Heart right ventricle (tissue), 16 donors: ENCODE measurements around the gene HEATR3. TPM values are rescaled to one million over a fixed set of nuclear protein-coding genes. Genes with fewer than 3 reads are reported as not detected.
A peak's percentile ranks its signal among the peaks of the same experiment; 100 is the strongest.

Source experiments
- ATAC-seq, 8 donors: fragments of 200-7000 bp; cut with Tn5 transposase; one replicate each; pipeline ENCODE4 v1.9.1; 2020; ENCODE audit warnings: mild to moderate bottlenecking in 8 of 8, moderate library complexity in 8 of 8, moderate number of reproducible peaks in 1 of 8
- DNase-seq, 2 donors: peaks; one replicate each; pipeline ENCODE4 v3.0.0-alpha.2; 2020
- H3K27ac ChIP-seq, 10 donors: fragments of 200-600 bp; sonication (generic) in 2 of 10; one replicate each; pipeline versions ENCODE4 v1.5.0 to v1.8.0; 2020 to 2022; ENCODE audit warnings: mild to moderate bottlenecking in 3 of 10
- H3K27me3 ChIP-seq, 7 donors: fragments of 200-600 bp; one replicate each; pipeline ENCODE4 v1.8.0; 2021 to 2022; ENCODE audit warnings: mild to moderate bottlenecking in 2 of 7
- H3K36me3 ChIP-seq, 9 donors: fragments of 200-600 bp; sonication (generic) in 1 of 9; one replicate each; pipeline versions ENCODE4 v1.5.0 to v1.8.0; 2020 to 2022; ENCODE audit warnings: mild to moderate bottlenecking in 2 of 9
- H3K4me1 ChIP-seq, 9 donors: fragments of 200-600 bp; sonication (generic) in 1 of 9; one replicate each; pipeline versions ENCODE4 v1.5.0 to v1.8.0; 2020 to 2022; ENCODE audit warnings: mild to moderate bottlenecking in 4 of 9
- H3K4me3 ChIP-seq, 10 donors: fragments of 200-600 bp; sonication (generic) in 2 of 10; one replicate each; pipeline versions ENCODE4 v1.5.0 to v1.8.0; 2020 to 2022; ENCODE audit warnings: mild to moderate bottlenecking in 7 of 10, moderate library complexity in 2 of 10
- H3K9me3 ChIP-seq, 11 donors: fragments of 200-600 bp in 10 of 11; sonication (generic) in 2 of 11; one replicate each; pipeline versions ENCODE4 v1.5.0 to v1.8.0; 2013 to 2022; ENCODE audit warnings: mild to moderate bottlenecking in 2 of 11, control low read depth in 1 of 11, moderate library complexity in 1 of 11
- WGBS, 2 donors: extraction: QIAGEN DNeasy Blood & Tissue Kit; methylation state at CpG; one replicate each; pipeline ENCODE4 v1.1.7; 2013; ENCODE audit warnings: inconsistent platforms in 1 of 2; 5-methylcytosine and 5-hydroxymethylcytosine counted together
- intact Hi-C, 10 donors: fragments of 100-400 bp; cut with DNase I; formaldehyde crosslinking; loops; one replicate each; pipeline versions ENCODE4 v1.11.1 to v1.14.2; 2022
- polyA plus RNA-seq, 2 donors: library from polyadenylated mRNA; stranded (reverse); fragments of 200-250 nt; gene quantifications; one replicate each; pipeline ENCODE4 v1.2.3, GENCODE V29; 2013
- total RNA-seq, 10 donors: library from RNA; stranded (reverse); fragmentation: NEBNext Ultra II Directional in 3 of 10; extraction: Animal tissue kit (Norgen Biotek cat#: 25700) in 3 of 10; gene quantifications; one replicate each; pipeline versions ENCODE4 v1.2.1 to v1.2.4, GENCODE V29; 2021 to 2023
- TF ChIP-seq, protein P1 (sequence below), 9 donors: fragments of 200-600 bp; sonication (generic) in 2 of 9; IDR thresholded peaks; one replicate each; pipeline versions ENCODE4 v1.5.0 to v1.8.0; 2021 to 2022; ENCODE audit warnings: antibody characterized with exemption in 9 of 9, mild to moderate bottlenecking in 5 of 9, moderate library complexity in 1 of 9
- donor health status: Arrhythmogenic right ventricular cardiomyopathy.
- donor health status: ischemic (EF 13 %, LVEDD 7.1; RV severe dilation, severe dysfunction).
- donor health status: healthy with polysubstance abuse.
- donor health status: DM: no; HTN: yes; CAD: no.
- donor health status: DM: no; HTN: no; CAD: no.
- donor health status: ischemic (EF 25% LVEDD 6.9; RV normal size, moderate dysfunction).
- donor health status: ischemic (EF 25% LVEDD 5.7; RV mildly dilated, moderate dysfunction).
- donor health status: healthy.
- donor health status: DM: yes; HTN: yes; CAD: no.
- donor health status: Ischemic cardiomyopathy.
- donor health status: ischemic (EF 35%, LVEDD 5.7; RV mildly dilated, moderate dysfunction).
- donor health status: nonischemic (EF 11% LVEDD 7.7; RV severe dilation, severe dysfunction).
- donor health status: DM: yes; HTN: yes; CAD: no.
- donor health status: PGD.
- donor health status: ischemic (EF 29% LVEDD 5.4; RV normal size, mild dysfunction).
- donor health status: nonischemic (EF 23%, LVEDD 6.1; RV moderate dilation, normal function).

The HEATR3 gene
- total and polyA plus RNA-seq, 12 donors = 3.8 to 15.8 (median 10.3) TPM

DNA sequence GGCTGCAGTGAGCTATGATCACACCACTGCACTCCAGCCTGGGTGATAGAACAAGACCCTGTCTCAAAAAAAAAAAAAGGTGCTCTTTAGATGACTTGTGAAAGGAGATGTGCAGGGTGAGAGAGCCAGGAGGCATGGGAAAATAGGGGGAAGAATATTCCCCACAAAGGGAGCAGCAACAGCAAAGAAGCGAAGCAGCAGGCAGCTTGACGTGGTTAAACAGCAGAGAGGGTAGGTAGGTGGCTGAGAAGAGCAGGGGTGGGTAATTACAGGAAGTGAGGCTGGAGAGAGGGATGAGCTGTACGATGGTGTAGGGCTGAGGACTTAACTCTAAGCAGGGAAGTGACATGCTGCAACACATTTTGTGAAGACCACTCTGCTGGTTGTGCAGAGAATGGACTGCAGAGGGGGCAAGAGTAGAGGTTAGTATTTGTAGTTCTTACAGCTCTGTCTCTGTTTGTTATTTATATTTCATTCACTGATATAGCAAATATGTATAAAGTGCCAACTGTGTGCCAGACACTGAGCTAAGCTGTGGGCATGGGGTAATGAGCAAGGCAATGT, 1.6 kb downstream of the HEATR3 start:
- H3K27ac ChIP-seq = peak overlapping the region in 1 of 10 donors; percentile 98
- H3K4me3 ChIP-seq = peak overlapping the region in 6 of 10 donors; percentile 70 to 100 (median 95)
- H3K4me1 ChIP-seq = peaks cover 11 to 32% (median 25%) of the 10 kb centered on the region in 9 donors
- H3K36me3 ChIP-seq = peaks cover 0 to 38% (median 9%) of the 10 kb centered on the region in 9 donors
- 43 to 45% methylated on average over 3 of the region's 3 CpGs for WGBS, 2 donors
- no peaks in the 10 kb centered on the region for H3K27me3 ChIP-seq
- ATAC-seq (no peak), DNase-seq (peak in 1 of 2 donors; percentile 15)
- TF ChIP-seq, protein P1, sequence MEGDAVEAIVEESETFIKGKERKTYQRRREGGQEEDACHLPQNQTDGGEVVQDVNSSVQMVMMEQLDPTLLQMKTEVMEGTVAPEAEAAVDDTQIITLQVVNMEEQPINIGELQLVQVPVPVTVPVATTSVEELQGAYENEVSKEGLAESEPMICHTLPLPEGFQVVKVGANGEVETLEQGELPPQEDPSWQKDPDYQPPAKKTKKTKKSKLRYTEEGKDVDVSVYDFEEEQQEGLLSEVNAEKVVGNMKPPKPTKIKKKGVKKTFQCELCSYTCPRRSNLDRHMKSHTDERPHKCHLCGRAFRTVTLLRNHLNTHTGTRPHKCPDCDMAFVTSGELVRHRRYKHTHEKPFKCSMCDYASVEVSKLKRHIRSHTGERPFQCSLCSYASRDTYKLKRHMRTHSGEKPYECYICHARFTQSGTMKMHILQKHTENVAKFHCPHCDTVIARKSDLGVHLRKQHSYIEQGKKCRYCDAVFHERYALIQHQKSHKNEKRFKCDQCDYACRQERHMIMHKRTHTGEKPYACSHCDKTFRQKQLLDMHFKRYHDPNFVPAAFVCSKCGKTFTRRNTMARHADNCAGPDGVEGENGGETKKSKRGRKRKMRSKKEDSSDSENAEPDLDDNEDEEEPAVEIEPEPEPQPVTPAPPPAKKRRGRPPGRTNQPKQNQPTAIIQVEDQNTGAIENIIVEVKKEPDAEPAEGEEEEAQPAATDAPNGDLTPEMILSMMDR (IDR thresholded peaks at IDR 0.05) = peak in 8 of 9 donors; percentile 5 to 58 (median 47)
- H3K9me3 ChIP-seq = no peaks in the 10 kb centered on the region
- intact Hi-C loops = loop anchor here in 9 of 10 donors (2.0 to 10.0 kb wide), 8 partner anchors 40 to 147 kb away; partner anchors contain the start of genes TENT4B (in 5 of the 9) and CNEP1R1 (in 3 of the 9)

DNA sequence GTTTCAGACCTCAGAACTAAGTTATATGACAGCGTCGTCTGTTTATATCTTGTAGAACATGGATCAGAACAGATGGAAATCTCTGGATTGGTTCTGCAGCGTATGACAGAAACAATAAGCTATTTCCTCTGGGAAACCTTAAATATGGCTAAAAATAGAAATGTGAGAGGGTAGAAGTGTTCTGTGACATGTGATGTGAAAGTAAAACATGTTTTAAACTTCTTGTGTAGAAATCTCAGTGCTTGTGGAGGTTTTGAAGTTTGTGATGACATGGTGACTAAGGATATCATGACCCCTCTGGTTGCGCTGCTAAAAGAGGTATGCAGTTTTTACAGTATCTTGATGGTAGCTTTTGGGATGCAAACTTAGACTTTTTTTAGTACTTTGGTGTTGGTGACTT, 2.8 kb downstream of the HEATR3 start:
- Histone ChIP-seq H3K9me3 (no peaks in the 10 kb centered on the region), H3K4me1 (peaks cover 11 to 32% (median 25%) of the 10 kb centered on the region in 9 donors), H3K4me3 (no peak overlapping the region), H3K27me3 (no peaks in the 10 kb centered on the region), H3K36me3 (peaks cover 0 to 47% (median 9%) of the 10 kb centered on the region in 9 donors), H3K27ac (no peak overlapping the region)
- TF ChIP-seq, protein P1 (IDR thresholded peaks at IDR 0.05) = no peak
- DNase-seq (no peak), ATAC-seq (no peak)
- intact Hi-C loops = loop anchor here in 7 of 10 donors (2.0 to 10.0 kb wide), 6 partner anchors 41 to 146 kb away; partner anchors contain the start of genes TENT4B (in 5 of the 7) and CNEP1R1 (in 2 of the 7)
- WGBS, 2 donors = 59 to 61% methylated on average over 4 of the region's 4 CpGs

DNA sequence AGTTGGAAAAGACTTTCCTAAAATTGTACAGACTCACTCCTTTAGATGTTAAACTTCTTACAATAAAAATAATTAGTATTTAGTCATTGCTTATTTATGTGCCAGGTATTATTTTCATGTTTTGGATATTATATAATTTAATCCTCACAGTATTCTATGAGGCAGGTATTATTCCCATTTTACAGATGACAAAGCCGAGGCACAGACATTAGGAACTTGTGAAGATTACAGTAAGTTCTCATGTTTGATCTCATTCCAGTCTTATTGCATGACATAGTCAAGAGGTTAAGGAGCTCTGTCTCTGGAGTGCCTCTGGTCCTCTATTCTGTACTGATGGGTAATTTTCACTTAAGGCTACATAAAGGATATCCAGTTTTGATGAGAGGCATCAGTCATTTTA, 3.3 kb downstream of the HEATR3 start:
- H3K27ac ChIP-seq = no peak overlapping the region
- no peak for ATAC-seq
- DNase-seq = no peak
- H3K36me3 ChIP-seq = peaks cover 0 to 49% (median 9%) of the 10 kb centered on the region in 9 donors
- no peak overlapping the region for H3K4me3 ChIP-seq
- no peaks in the 10 kb centered on the region for H3K27me3 ChIP-seq
- intact Hi-C loops = loop anchor here in 7 of 10 donors (2.0 to 10.0 kb wide), 6 partner anchors 42 to 146 kb away; partner anchors contain the start of genes TENT4B (in 5 of the 7) and CNEP1R1 (in 2 of the 7)
- WGBS, 2 donors = 94 to 99% methylated on average over 1 of the region's 1 CpG
- peaks cover 11 to 32% (median 25%) of the 10 kb centered on the region in 9 donors for H3K4me1 ChIP-seq
- no peaks in the 10 kb centered on the region for H3K9me3 ChIP-seq
- TF ChIP-seq, protein P1 (IDR thresholded peaks at IDR 0.05) = no peak

DNA sequence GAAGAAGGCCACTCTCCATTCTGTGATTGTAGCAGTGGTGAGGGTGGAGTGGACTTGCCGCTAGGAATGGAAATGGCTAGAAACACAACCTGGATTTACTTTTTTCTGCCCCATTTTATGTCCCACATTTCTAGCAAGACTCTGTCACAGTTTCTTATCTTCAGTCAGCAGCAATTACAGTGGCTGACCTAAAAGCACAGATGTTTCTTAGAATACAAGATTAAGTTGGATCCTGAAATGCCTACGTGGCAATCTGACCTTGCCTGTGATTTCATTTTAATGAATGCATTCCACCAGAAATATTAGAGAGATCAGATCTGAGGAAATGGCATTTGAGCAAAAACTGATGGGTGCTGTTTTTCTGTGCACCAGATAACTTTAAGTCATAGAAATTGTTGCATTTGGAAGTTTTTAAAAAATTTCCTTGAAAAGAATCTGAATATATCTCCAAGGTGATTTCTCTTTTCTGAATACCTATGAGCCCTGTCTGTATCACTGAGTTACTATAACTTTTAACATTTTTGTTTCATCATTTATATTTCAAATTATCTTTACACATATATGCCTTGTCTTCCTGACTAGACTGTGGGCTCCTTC, 5.4 kb downstream of the HEATR3 start:
- H3K27ac ChIP-seq = no peak overlapping the region
- DNase-seq (no peak), ATAC-seq (no peak)
- intact Hi-C loops = no loop called here
- H3K9me3 ChIP-seq = no peaks in the 10 kb centered on the region
- H3K36me3 ChIP-seq = peaks cover 0 to 71% (median 9%) of the 10 kb centered on the region in 9 donors
- peaks cover 11 to 28% (median 25%) of the 10 kb centered on the region in 9 donors for H3K4me1 ChIP-seq
- TF ChIP-seq, protein P1 (IDR thresholded peaks at IDR 0.05) = no peak
- no peak overlapping the region for H3K4me3 ChIP-seq
- H3K27me3 ChIP-seq = no peaks in the 10 kb centered on the region
- 60 to 68% methylated on average over 2 of the region's 2 CpGs for WGBS, 2 donors
